ENCODE data around the gene ZBTB17.
A peak's percentile ranks its signal among the peaks of the same experiment; 100 is the strongest.

The ZBTB17 gene

GRCh38 chr1:15966081-15966955 is 9.6 kb downstream of the ZBTB17 start:
- no peak for TF ChIP-seq CTCF (IDR thresholded peaks at IDR 0.05; ENCODE audit: low read depth, low read length)
- TF ChIP-seq POLR2A (IDR thresholded peaks at IDR 0.05; ENCODE audit: extremely low read depth, insufficient read length): no peak
- TF ChIP-seq MYC (IDR thresholded peaks at IDR 0.05; ENCODE audit: low read depth, low read length): no peak
- no peak for TF ChIP-seq MAX (IDR thresholded peaks at IDR 0.05; ENCODE audit: low read depth, low read length)
- no peak overlapping the region for H3K4me3 ChIP-seq (ENCODE audit: low read depth, low read length)
- DNase-seq (ENCODE audit: low read depth): peak; percentile 68

GRCh38 chr1:15965228-15965767 is 10.6 kb downstream of the ZBTB17 start:
- no peak overlapping the region for H3K4me3 ChIP-seq (ENCODE audit: low read depth, low read length)
- no peak for TF ChIP-seq MYC (IDR thresholded peaks at IDR 0.05; ENCODE audit: low read depth, low read length)
- no peak for TF ChIP-seq POLR2A (IDR thresholded peaks at IDR 0.05; ENCODE audit: extremely low read depth, insufficient read length)
- TF ChIP-seq MAX (IDR thresholded peaks at IDR 0.05; ENCODE audit: low read depth, low read length): no peak
- TF ChIP-seq CTCF (IDR thresholded peaks at IDR 0.05; ENCODE audit: low read depth, low read length): no peak
- DNase-seq (ENCODE audit: low read depth): no peak

- TF ChIP-seq MYC (IDR thresholded peaks at IDR 0.05; ENCODE audit: low read depth, low read length) (no peak), MAX (IDR thresholded peaks at IDR 0.05; ENCODE audit: low read depth, low read length) (no peak), POLR2A (IDR thresholded peaks at IDR 0.05; ENCODE audit: extremely low read depth, insufficient read length) (no peak), CTCF (IDR thresholded peaks at IDR 0.05; ENCODE audit: low read depth, low read length) (no peak)
- no peak overlapping the region for H3K4me3 ChIP-seq (ENCODE audit: low read depth, low read length)
- no peak for DNase-seq (ENCODE audit: low read depth)
Observed at GRCh38 chr1:15963968-15964648, 11.8 kb downstream of the ZBTB17 start.

GRCh38 chr1:15963363-15963967 is 12.4 kb downstream of the ZBTB17 start:
- H3K4me3 ChIP-seq (ENCODE audit: low read depth, low read length): no peak overlapping the region
- no peak for DNase-seq (ENCODE audit: low read depth)
- TF ChIP-seq POLR2A (IDR thresholded peaks at IDR 0.05; ENCODE audit: extremely low read depth, insufficient read length): no peak
- no peak for TF ChIP-seq MAX (IDR thresholded peaks at IDR 0.05; ENCODE audit: low read depth, low read length)
- TF ChIP-seq CTCF (IDR thresholded peaks at IDR 0.05; ENCODE audit: low read depth, low read length): no peak
- TF ChIP-seq MYC (IDR thresholded peaks at IDR 0.05; ENCODE audit: low read depth, low read length): no peak

GRCh38 chr1:15962671-15963362 is 13.1 kb downstream of the ZBTB17 start:
- no peak for DNase-seq (ENCODE audit: low read depth)
- no peak overlapping the region for H3K4me3 ChIP-seq (ENCODE audit: low read depth, low read length)
- TF ChIP-seq CTCF (IDR thresholded peaks at IDR 0.05; ENCODE audit: low read depth, low read length) (no peak), MAX (IDR thresholded peaks at IDR 0.05; ENCODE audit: low read depth, low read length) (no peak), POLR2A (IDR thresholded peaks at IDR 0.05; ENCODE audit: extremely low read depth, insufficient read length) (no peak), MYC (IDR thresholded peaks at IDR 0.05; ENCODE audit: low read depth, low read length) (no peak)
